K562 (cell line): ENCODE results near the gene OOEP. TPM values are rescaled to one million over a fixed set of nuclear protein-coding genes. Genes with fewer than 3 reads are reported as not detected.

ENCODE experiments used
- ATAC-seq: fragments of 200-7000 bp; cut with Tn5 transposase; 3 replicates; pipeline ENCODE4 v1.9.1; 2020; ENCODE audit warnings: moderate library complexity
- BruUV-seq: library from RNA; stranded (reverse); fragments of 400-500 nt; replicated peaks from 2 replicates; lab custom pipeline; 2021; lab: Mats Ljungman, UMichigan
- CTCF ChIA-PET: fragments of 300-600 bp; formaldehyde crosslinking; extraction: SDS; loops from one replicate; lab custom pipeline; 2021; ENCODE audit warnings: low intra/inter-chr PET ratio; lab: Yijun Ruan, JAX
- POLR2A ChIA-PET: fragments of 300-600, 350-650 bp; sonication (Branson Sonifier 250); formaldehyde crosslinking; extraction: SDS; loops from one replicate; lab custom pipeline; 2021; ENCODE audit warnings: antibody characterized with exemption, inconsistent platforms; lab: Yijun Ruan, JAX
- DNase-seq, 4 experiments: peaks; one replicate each; pipeline versions ENCODE4 v3.0.0 to v3.0.0-alpha.2; 2011 to 2018; ENCODE audit warnings: low spot score in 3 of 4, mixed read lengths in 3 of 4; ENCODE audit errors: extremely low read depth in 1 of 4
- FAIRE-seq: peaks from 2 replicates; lab custom pipeline; 2011; peaks lifted over from hg19 to GRCh38; lab: Jason Lieb, UNC
- H2AFZ ChIP-seq: 2 replicates; pipeline ENCODE4 v1.6.0; 2011; ENCODE audit warnings: low read depth, low read length, control low read depth, inconsistent platforms
- H3K27ac ChIP-seq: fragments of 200-600 bp; 3 replicates; pipeline ENCODE4 v1.8.0; 2011; ENCODE audit warnings: low read depth, mild to moderate bottlenecking, control low read depth, inconsistent platforms, low read length, moderate library complexity, mixed read lengths; ENCODE audit errors: extremely low read depth
- H3K27me3 ChIP-seq, 2 experiments: fragments of 300-600 bp in 1 of 2; 2 replicates in 1 of 2; 3 replicates in 1 of 2; pipeline versions ENCODE4 v1.6.0 to v1.8.0; 2011; ENCODE audit warnings: inconsistent platforms in 2 of 2, low read length in 2 of 2, mild to moderate bottlenecking in 1 of 2, mixed read lengths in 1 of 2, moderate library complexity in 1 of 2; ENCODE audit not compliant: control insufficient read depth in 2 of 2, insufficient read depth in 2 of 2
- H3K36me3 ChIP-seq: fragments of 300-600 bp; 3 replicates; pipeline ENCODE4 v1.8.0; 2011; ENCODE audit warnings: mild to moderate bottlenecking, low read length, inconsistent platforms; ENCODE audit not compliant: control insufficient read depth, insufficient read depth
- H3K4me1 ChIP-seq, 2 experiments: fragments of 200-600 bp in 1 of 2; replicated peaks in 1 of 2; 2 replicates in 1 of 2; 3 replicates in 1 of 2; pipeline versions ENCODE4 v1.5.1 to v1.8.0; 2011; ENCODE audit warnings: inconsistent platforms in 2 of 2, low read length in 2 of 2, mild to moderate bottlenecking in 1 of 2, mixed read lengths in 1 of 2, moderate library complexity in 1 of 2; ENCODE audit not compliant: control insufficient read depth in 2 of 2, insufficient read depth in 2 of 2
- H3K4me2 ChIP-seq: 2 replicates; pipeline ENCODE4 v1.6.1; 2011; ENCODE audit warnings: low read length, control low read depth, inconsistent platforms, mixed read lengths; ENCODE audit not compliant: insufficient read depth
- H3K4me3 ChIP-seq: fragments of 200-600 bp; sonication (generic), shearing (Covaris generic); 2 replicates; pipeline ENCODE4 v1.5.1; 2016; ENCODE audit warnings: control low read depth, inconsistent platforms
- H3K79me2 ChIP-seq: fragments of 200-600 bp; 3 replicates; pipeline ENCODE4 v1.8.0; 2011; ENCODE audit warnings: low read length, inconsistent platforms; ENCODE audit not compliant: control insufficient read depth, insufficient read depth
- H3K9ac ChIP-seq, 2 experiments: 2 replicates each; pipeline versions ENCODE4 v1.6.0 to v1.6.1; 2011; ENCODE audit warnings: low read depth in 2 of 2, low read length in 2 of 2, control low read depth in 1 of 2, inconsistent platforms in 1 of 2, mild to moderate bottlenecking in 1 of 2, mixed read lengths in 1 of 2; ENCODE audit not compliant: insufficient read depth in 1 of 2
- H3K9me1 ChIP-seq: one replicate; pipeline ENCODE4 v1.6.0; 2011; ENCODE audit warnings: inconsistent platforms, mild to moderate bottlenecking, low read length, moderate library complexity; ENCODE audit not compliant: control insufficient read depth, insufficient read depth
- H3K9me3 ChIP-seq: replicated peaks from 2 replicates; pipeline ENCODE4 v1.5.1; 2011; ENCODE audit warnings: low read depth, low read length, inconsistent platforms; ENCODE audit not compliant: control insufficient read depth, insufficient read depth
- H4K20me1 ChIP-seq: replicated peaks from 2 replicates; pipeline ENCODE4 v1.6.1; 2011; ENCODE audit warnings: low read length, inconsistent platforms, mixed read lengths; ENCODE audit not compliant: control insufficient read depth, insufficient read depth
- HES1 ChIP-seq: fragments of 450-650 bp; IDR thresholded peaks from 2 replicates; pipeline ENCODE4 v1.6.1; 2016; ENCODE audit warnings: low read depth, mild to moderate bottlenecking, moderate library complexity
- KDM2B ChIP-seq: fragments of 250-450 bp; sonication (Bioruptor Pico); IDR thresholded peaks from 2 replicates; pipeline ENCODE4 v1.8.0; 2021; ENCODE audit warnings: mild to moderate bottlenecking, moderate library complexity
- MEIS2 ChIP-seq: fragments of 450-650 bp; IDR thresholded peaks from 2 replicates; pipeline ENCODE4 v1.6.1; 2014; ENCODE audit warnings: mild to moderate bottlenecking; ENCODE audit not compliant: partially characterized antibody
- NCOA1 ChIP-seq: fragments of 450-650 bp; IDR thresholded peaks from 2 replicates; pipeline ENCODE4 v1.6.1; 2016; ENCODE audit warnings: low read depth
- PBX2 ChIP-seq, 2 experiments: IDR thresholded peaks in 1 of 2; conservative IDR thresholded peaks in 1 of 2; 2 replicates each; pipeline ENCODE4 v1.6.1; 2016; ENCODE audit warnings: low read depth in 2 of 2, mild to moderate bottlenecking in 1 of 2, missing compliant biosample characterization in 1 of 2, missing genetic modification characterization in 1 of 2, moderate library complexity in 1 of 2
- PCBP1 ChIP-seq: fragments of 200-400 bp; formaldehyde crosslinking; IDR thresholded peaks from 2 replicates; pipeline ENCODE4 v1.6.1; 2018; ENCODE audit warnings: mild to moderate bottlenecking, low read depth, low read length; ENCODE audit not compliant: poor library complexity, severe bottlenecking
- ZNF639 ChIP-seq, 2 experiments: fragments of 200-800 bp in 1 of 2; sonication (Bioruptor generic) in 1 of 2; sonication (generic) in 1 of 2; formaldehyde crosslinking in 1 of 2; IDR thresholded peaks in 1 of 2; conservative IDR thresholded peaks in 1 of 2; 2 replicates each; pipeline versions ENCODE4 v1.5.0 to v1.6.1; 2016 to 2020; ENCODE audit warnings: missing compliant biosample characterization in 1 of 2, missing genetic modification characterization in 1 of 2, missing genetic modification reagents in 1 of 2
- WGBS: fragments of 100-300 bp; shearing (Covaris generic); methylation state at CpG from one replicate; pipeline ENCODE4 v1.1.6; 2016; ENCODE audit warnings: low coverage, mixed read lengths; ENCODE audit not compliant: insufficient coverage; ENCODE audit errors: missing lambda C conversion rate; 5-methylcytosine and 5-hydroxymethylcytosine counted together
- in situ Hi-C: fragments of 300-500 bp; cut with MboI; formaldehyde crosslinking; loops from 4 replicates; pipeline ENCODE4 v1.15.0; 2018; ENCODE audit warnings: inconsistent platforms, mixed read lengths
- intact Hi-C: fragments of 100-400 bp; cut with micrococcal nuclease; formaldehyde crosslinking; loops from 2 replicates; pipeline ENCODE4 v1.14.2; 2022
- polyA plus RNA-seq, 8 experiments: library from polyadenylated mRNA; depleted of rRNA in 4 of 8; stranded (reverse) in 5 of 8; unstranded in 3 of 8; fragments of >200 nt; fragmentation: Nextera tagmentation in 2 of 8; fragmentation: Illumina TruSeq in 1 of 8; extraction: Ambion mirVana in 2 of 8; extraction: Trizol in 1 of 8; gene quantifications; 2 replicates each; pipeline versions ENCODE4 v1.2.1 to v1.2.3, GENCODE V29; 2011 to 2014; ENCODE audit warnings: inconsistent platforms in 1 of 8, missing spikeins in 1 of 8
- total RNA-seq, 7 experiments: library from RNA; depleted of rRNA in 6 of 7; stranded (reverse); fragments of >200 nt in 6 of 7; fragmentation: Illumina TruSeq in 2 of 7; extraction: Trizol in 2 of 7; gene quantifications; 2 replicates each; pipeline versions ENCODE4 v1.2.1 to v1.2.3, GENCODE V29; 2011 to 2021; ENCODE audit warnings: low replicate concordance in 1 of 7

The OOEP gene
- total and polyA plus RNA-seq, 9 of the 15 experiments (the other 6 are each of a cell fraction or from before 2014, with no cell fraction given) = not detected

DNA sequence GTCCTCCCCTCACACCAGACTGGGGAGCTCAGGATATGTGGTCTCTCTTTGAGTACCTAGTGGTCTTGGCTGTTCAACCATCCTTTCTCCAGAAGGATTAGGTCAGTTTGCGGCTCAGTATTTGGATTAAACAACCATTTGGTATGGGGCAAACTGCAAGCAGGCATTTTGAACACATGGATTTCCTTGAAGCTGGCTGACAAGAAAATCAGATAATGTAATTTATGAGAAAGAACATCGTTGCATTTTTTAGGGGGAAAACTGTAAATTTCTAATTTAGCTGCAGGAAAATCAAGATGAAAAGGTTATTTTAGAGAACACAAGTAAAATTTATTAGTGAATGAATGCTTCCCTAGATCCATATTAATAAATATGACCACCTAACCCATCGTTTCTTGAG is 40.9 kb downstream of the OOEP start:
- no peak overlapping the region for H3K4me3 ChIP-seq
- no peak overlapping the region for H3K9ac ChIP-seq
- WGBS = 4% methylated on average over 3 of the region's 3 CpGs
- H3K79me2 ChIP-seq = no peaks in the 10 kb centered on the region
- H4K20me1 ChIP-seq = no peaks in the 10 kb centered on the region
- BruUV-seq = no TSS peak
- H2AFZ ChIP-seq = no peak overlapping the region
- POLR2A ChIA-PET = interaction anchor here (0.7 kb wide), 1 partner anchor 10 kb away, joined by 3 read pairs; no protein-coding TSS in a partner anchor
- peaks cover 3 to 9% of the 10 kb centered on the region in 2 experiments; a peak in 4 of 5 replicates for H3K27me3 ChIP-seq
- no peak overlapping the region for H3K4me2 ChIP-seq
- no peaks in the 10 kb centered on the region; a peak in 1 of 5 replicates for H3K4me1 ChIP-seq
- intact Hi-C loops (loop anchor here (5.0 to 10.0 kb wide), 3 partner anchors 59 to 714 kb away; no protein-coding TSS in a partner anchor), in situ Hi-C loops (loop anchor here (5.0 to 25.0 kb wide), 3 partner anchors 41 to 916 kb away; no protein-coding TSS in a partner anchor)
- H3K9me3 ChIP-seq = no peaks in the 10 kb centered on the region
- CTCF ChIA-PET = interaction anchor here (1.2 kb wide), 1 partner anchor 43 kb away, joined by 4 read pairs; no protein-coding TSS in a partner anchor
- no peaks in the 10 kb centered on the region for H3K36me3 ChIP-seq
- ATAC-seq (no peak), FAIRE-seq (no peak), DNase-seq (no peak)
- H3K27ac ChIP-seq = no peak overlapping the region
- TF ChIP-seq KDM2B (CRISPR knock-in tag) = no peak
- TF ChIP-seq NCOA1 = no peak
- TF ChIP-seq MEIS2 = peak; percentile 80
- TF ChIP-seq PBX2 (CRISPR knock-in tag; IDR thresholded peaks at IDR 0.05; ENCODE audit: low read depth) = no peak
- peak; percentile 65 for TF ChIP-seq PBX2 (tag; conservative IDR thresholded peaks at IDR 0.05; ENCODE audit: low read depth)
- no peak for TF ChIP-seq PCBP1
- no peak for TF ChIP-seq HES1
- TF ChIP-seq ZNF639 (CRISPR knock-in tag; conservative IDR thresholded peaks at IDR 0.05 in 1 of 2, IDR thresholded peaks at IDR 0.05 in 1 of 2) = no peak
- H3K9me1 ChIP-seq = no peaks in the 10 kb centered on the region
